Endothelial cell of umbilical vein (primary cell): Measurements from ENCODE around the gene SLC7A8. TPM values are rescaled to one million over a fixed set of nuclear protein-coding genes. Genes with fewer than 3 reads are reported as not detected.
A peak's percentile ranks its signal among the peaks of the same experiment; 100 is the strongest.

Experiments used
- BruUV-seq: library from RNA; stranded (reverse); fragments of 400-500 nt; replicated peaks from 2 replicates; lab custom pipeline; 2021; lab: Mats Ljungman, UMichigan
- CTCF ChIA-PET: fragments of 300-600, 350-600 bp; sonication (Branson Sonifier 250); formaldehyde crosslinking; loops from one replicate; lab custom pipeline; 2021; ENCODE audit warnings: antibody characterized with exemption, inconsistent platforms; lab: Charles Lee
- POLR2A ChIA-PET: fragments of 300-600, 350-600 bp; sonication (Branson Sonifier 250); formaldehyde crosslinking; loops from one replicate; lab custom pipeline; 2021; ENCODE audit warnings: antibody characterized with exemption, inconsistent platforms; lab: Charles Lee
- DNase-seq: peaks from one replicate; pipeline ENCODE4 v3.0.0-alpha.2; 2011; ENCODE audit warnings: low read depth, low spot score
- FAIRE-seq: peaks from 2 replicates; lab custom pipeline; 2011; peaks lifted over from hg19 to GRCh38; lab: Jason Lieb, UNC
- H2AFZ ChIP-seq: 2 replicates; pipeline ENCODE4 v1.6.0; 2012; ENCODE audit warnings: low read depth, low read length, control low read depth, inconsistent platforms
- H3K27ac ChIP-seq: 2 replicates; pipeline ENCODE4 v1.5.1; 2011; ENCODE audit warnings: low read depth, mild to moderate bottlenecking, control low read depth, low read length, moderate library complexity; ENCODE audit not compliant: insufficient read depth
- H3K27me3 ChIP-seq, 2 experiments: 2 replicates each; pipeline versions ENCODE4 v1.6.0 to v1.6.1; 2011; ENCODE audit warnings: low read length in 2 of 2, mixed read lengths in 1 of 2; ENCODE audit not compliant: control insufficient read depth in 2 of 2, insufficient read depth in 2 of 2
- H3K36me3 ChIP-seq, 2 experiments: 2 replicates in 1 of 2; 3 replicates in 1 of 2; pipeline ENCODE4 v1.5.1; 2011; ENCODE audit warnings: low read length in 2 of 2, mild to moderate bottlenecking in 1 of 2, moderate library complexity in 1 of 2; ENCODE audit not compliant: control insufficient read depth in 2 of 2, insufficient read depth in 2 of 2; ENCODE audit errors: extremely low read depth in 1 of 2
- H3K4me1 ChIP-seq: 3 replicates; pipeline ENCODE4 v1.5.1; 2011; ENCODE audit warnings: mild to moderate bottlenecking, low read length; ENCODE audit not compliant: control insufficient read depth, insufficient read depth; ENCODE audit errors: extremely low read depth
- H3K4me2 ChIP-seq: 2 replicates; pipeline ENCODE4 v1.6.1; 2011; ENCODE audit warnings: low read length, control low read depth, mixed read lengths; ENCODE audit not compliant: insufficient read depth
- H3K4me3 ChIP-seq, 3 experiments: fragments of 200-600 bp in 1 of 3; sonication (generic), shearing (Covaris generic) in 1 of 3; replicated peaks in 1 of 3; 2 replicates each; pipeline ENCODE4 v1.5.1; 2011 to 2016; ENCODE audit warnings: control low read depth in 3 of 3, low read length in 3 of 3, mild to moderate bottlenecking in 2 of 3, inconsistent platforms in 1 of 3, low read depth in 1 of 3, moderate library complexity in 1 of 3; ENCODE audit not compliant: insufficient read depth in 1 of 3
- H3K79me2 ChIP-seq: 2 replicates; pipeline ENCODE4 v1.6.0; 2012; ENCODE audit warnings: low read length, inconsistent platforms; ENCODE audit not compliant: control insufficient read depth, insufficient read depth
- H3K9ac ChIP-seq: replicated peaks from 2 replicates; pipeline ENCODE3; 2011; ENCODE audit warnings: low read length, control low read depth; ENCODE audit not compliant: insufficient read depth; ENCODE audit errors: extremely low read depth
- H3K9me1 ChIP-seq: replicated peaks from 3 replicates; pipeline ENCODE4 v1.6.0; 2011; ENCODE audit warnings: mild to moderate bottlenecking, low read length; ENCODE audit not compliant: control insufficient read depth, insufficient read depth; ENCODE audit errors: extremely low read depth
- H3K9me3 ChIP-seq: replicated peaks from 2 replicates; pipeline ENCODE4 v1.5.1; 2012; ENCODE audit warnings: low read length, inconsistent platforms; ENCODE audit not compliant: control insufficient read depth, insufficient read depth
- H4K20me1 ChIP-seq: replicated peaks from 2 replicates; pipeline ENCODE3; 2011; ENCODE audit warnings: mild to moderate bottlenecking, low read length; ENCODE audit not compliant: control insufficient read depth, insufficient read depth; ENCODE audit errors: extremely low read depth
- CTCF ChIP-seq, 2 donors: IDR thresholded peaks; 1 replicate in 1 of 2; 2 replicates in 1 of 2; pipeline ENCODE4 v1.5.1; 2011; ENCODE audit warnings: low read length in 2 of 2, mild to moderate bottlenecking in 2 of 2, moderate library complexity in 2 of 2, control low read depth in 1 of 2, inconsistent platforms in 1 of 2, low read depth in 1 of 2; ENCODE audit not compliant: insufficient read depth in 1 of 2; ENCODE audit errors: extremely low read depth in 1 of 2
- EZH2 ChIP-seq: IDR thresholded peaks from 2 replicates; pipeline ENCODE4 v1.6.1; 2012; ENCODE audit warnings: borderline replicate concordance, low read depth, mild to moderate bottlenecking, moderate library complexity, low read length, inconsistent platforms; ENCODE audit not compliant: severe bottlenecking
- FOS ChIP-seq: IDR thresholded peaks from 2 replicates; pipeline ENCODE4 v1.6.1; 2011; ENCODE audit warnings: mild to moderate bottlenecking, low read length, moderate library complexity, borderline replicate concordance; ENCODE audit not compliant: insufficient read depth
- GATA2 ChIP-seq: IDR thresholded peaks from 2 replicates; pipeline ENCODE4 v1.7.0; 2011; ENCODE audit warnings: low read depth, mild to moderate bottlenecking, moderate library complexity, mixed read lengths, low read length; ENCODE audit not compliant: insufficient read length, insufficient read depth
- JUN ChIP-seq: IDR thresholded peaks from 2 replicates; pipeline ENCODE4 v1.6.1; 2011; ENCODE audit warnings: borderline replicate concordance, low read depth; ENCODE audit not compliant: insufficient read length, insufficient read depth
- MAX ChIP-seq: IDR thresholded peaks from 2 replicates; pipeline ENCODE4 v1.6.1; 2011; ENCODE audit not compliant: insufficient read depth, insufficient read length
- MYC ChIP-seq: IDR thresholded peaks from one replicate; pipeline ENCODE4 v1.6.1; 2011; ENCODE audit warnings: mild to moderate bottlenecking, low read depth, low read length
- POLR2A ChIP-seq: IDR thresholded peaks from 2 replicates; pipeline ENCODE4 v1.6.1; 2012; ENCODE audit warnings: low read depth, mild to moderate bottlenecking, control low read depth, low read length
- POLR2AphosphoS5 ChIP-seq: IDR thresholded peaks from 2 replicates; pipeline ENCODE4 v1.6.1; 2012; ENCODE audit warnings: low read depth, mild to moderate bottlenecking, control low read depth, low read length, moderate library complexity; ENCODE audit not compliant: insufficient read depth
- dilution Hi-C: fragments of 300-500 bp; cut with MboI; formaldehyde crosslinking; loops from one replicate; pipeline ENCODE4 v1.15.0; 2019; ENCODE audit warnings: low sequenced_read_pairs; ENCODE audit not compliant: extremely low pct_ligation_motif_present
- intact Hi-C: fragments of 100-400 bp; cut with micrococcal nuclease; formaldehyde crosslinking; loops from one replicate; pipeline ENCODE4 v1.10.0; 2022
- polyA plus RNA-seq, 4 experiments: library from polyadenylated mRNA; depleted of rRNA in 3 of 4; stranded (reverse) in 3 of 4; unstranded in 1 of 4; fragments of >200 nt; gene quantifications; 2 replicates each; pipeline versions ENCODE4 v1.2.1 to v1.2.3, GENCODE V29; 2011 to 2012; ENCODE audit warnings: missing spikeins in 1 of 4
- total RNA-seq: library from RNA; stranded (reverse); gene quantifications from 2 replicates; pipeline ENCODE4 v1.2.3, GENCODE V29; 2021

SLC7A8 gene
- total and polyA plus RNA-seq, 2 donors (not counting 3 experiments of a cell fraction or from before 2014, with no cell fraction given) = 0.76 to 1.1 TPM

- Histone ChIP-seq H4K20me1 (no peaks in the 10 kb centered on the region), H3K36me3 (no peaks in the 10 kb centered on the region), H3K4me3 (no peak overlapping the region), H3K9ac (no peak overlapping the region), H3K27me3 (no peaks in the 10 kb centered on the region), H3K27ac (no peak overlapping the region), H3K9me3 (no peaks in the 10 kb centered on the region), H2AFZ (peak overlapping the region; percentile 76), H3K79me2 (no peaks in the 10 kb centered on the region), H3K4me2 (no peak overlapping the region), H3K4me1 (peaks cover 8% of the 10 kb centered on the region), H3K9me1 (no peaks in the 10 kb centered on the region)
- dilution Hi-C loops (no loop called here), intact Hi-C loops (no loop called here)
- peak; percentile 49 for DNase-seq
- no TSS peak for BruUV-seq
- CTCF ChIA-PET = interaction anchor here (0.8 to 2.4 kb wide), 6 partner anchors 17 to 49 kb away, joined by 3 to 20 read pairs (median 3); partner anchors contain the start of gene SLC7A8
- TF ChIP-seq POLR2A (no peak), JUN (peak; percentile 3), CTCF (IDR thresholded peaks at IDR 0.05; ENCODE audit: extremely low read depth in 1 of 2, insufficient read depth in 1 of 2, low read depth in 1 of 2, low read length in 2 of 2) (no peak), GATA2 (peak; percentile 53), EZH2 (no peak), FOS (peak; percentile 62), MAX (no peak), POLR2AphosphoS5 (no peak), MYC (no peak)
- POLR2A ChIA-PET = no interaction called here
- FAIRE-seq = peak; percentile 75
These were observed 45.5 kb downstream of the SLC7A8 start for GRCh38 chr14:23137813-23138535.
